GM18867 (cell line): ENCODE measurements around the gene MPP1.

Source experiments
- ATAC-seq: cut with Tn5 transposase; IDR thresholded peaks from one replicate; pipeline ENCODE4 v1.9.1; 2021; ENCODE audit warnings: mild to moderate bottlenecking, moderate library complexity; ENCODE audit not compliant: unreplicated experiment

Gene MPP1

DNA sequence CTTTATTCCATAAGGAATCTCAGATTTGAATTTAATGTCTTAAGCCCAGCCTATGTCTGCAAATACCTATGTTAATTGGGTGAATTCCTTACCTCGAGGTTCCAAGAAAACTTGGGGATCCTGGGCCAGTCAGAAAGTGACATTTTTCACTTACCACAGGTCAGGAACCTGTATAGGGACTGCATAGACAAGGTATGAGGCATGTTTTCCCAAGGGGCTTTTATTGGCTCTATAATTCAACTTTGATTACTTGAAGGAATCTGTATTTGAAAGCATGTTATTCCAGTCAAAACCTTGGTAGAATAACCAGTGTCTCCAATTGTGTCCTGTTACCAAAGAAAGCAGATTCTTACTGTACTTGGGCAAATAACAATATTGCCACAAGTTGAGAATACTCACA, 8.5 kb upstream of the MPP1 start:
- no peak for ATAC-seq

GRCh38 chrX:154812341-154813101, 7.2 kb upstream of the MPP1 start:
- ATAC-seq, result no peak

DNA sequence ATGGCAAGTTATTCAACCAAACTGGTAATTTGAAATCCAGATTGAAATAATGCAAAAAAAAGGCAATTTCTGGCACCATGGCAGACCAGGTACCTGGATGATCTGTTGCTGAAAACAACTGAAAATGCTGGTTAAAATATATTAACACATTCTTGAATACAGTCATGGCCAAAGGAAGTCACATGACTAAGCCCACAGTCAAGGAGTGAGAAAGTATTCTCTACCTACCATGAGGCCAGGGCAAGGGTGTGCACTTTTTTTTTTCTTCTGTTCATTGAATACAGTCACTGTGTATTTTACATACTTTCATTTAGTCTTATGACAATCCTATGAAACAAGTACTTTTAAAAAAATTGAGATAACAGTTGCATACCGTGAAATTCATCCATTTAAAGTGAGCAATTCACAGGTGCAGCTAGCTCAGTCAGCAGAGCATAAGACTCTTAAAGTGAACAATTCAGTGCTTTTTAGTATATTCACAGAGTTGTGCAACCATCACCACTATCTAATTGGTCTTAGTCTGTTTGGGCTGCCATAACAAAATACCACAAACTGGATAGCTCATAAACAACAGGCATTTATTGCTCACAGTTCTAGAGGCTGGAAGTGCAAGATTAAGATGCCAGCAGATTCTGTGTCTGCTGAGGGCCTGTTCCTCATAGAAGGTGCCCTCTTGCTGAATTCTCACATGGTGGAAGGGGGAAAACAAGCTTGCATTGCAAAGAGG, 4.8 kb upstream of the MPP1 start:
- no peak for ATAC-seq

GRCh38 chrX:154806837-154807501, 1.7 kb upstream of the MPP1 start:
- ATAC-seq, result no peak

- no peak for ATAC-seq
Measured at GRCh38 chrX:154805696-154806091, 409 bp upstream of the MPP1 start.

DNA sequence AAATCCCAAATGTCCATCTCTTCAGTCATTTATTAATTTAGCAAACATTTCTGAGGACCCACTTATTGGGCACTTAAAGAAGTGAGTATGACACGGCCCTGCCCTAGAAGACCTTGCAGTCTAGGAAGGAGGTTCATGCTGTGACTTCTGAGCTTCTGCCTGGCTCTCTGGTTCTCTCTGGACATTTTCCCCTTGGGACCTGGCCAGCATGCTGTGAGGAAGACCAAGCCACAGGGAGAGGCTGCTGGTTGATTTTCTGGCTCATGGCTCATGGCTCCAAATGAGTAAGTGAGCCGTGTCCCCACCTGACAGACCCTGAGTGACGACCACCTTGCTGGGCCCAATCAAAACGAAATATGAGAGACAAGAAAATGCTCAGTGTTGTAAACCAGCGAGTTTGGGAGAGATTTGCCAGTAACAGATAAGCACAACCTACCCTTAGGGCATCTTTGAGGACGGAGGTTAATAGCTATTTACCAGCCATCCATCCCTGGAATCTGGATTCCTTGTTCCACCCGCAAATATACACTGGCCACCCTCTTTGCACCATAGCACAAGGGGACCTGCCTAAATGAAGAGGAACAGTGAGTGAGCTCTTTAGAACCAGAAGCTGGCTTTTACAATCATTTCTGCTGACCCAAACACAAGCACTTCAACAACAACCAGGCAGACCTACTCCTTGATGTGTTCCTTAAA, 876 bp downstream of the MPP1 start:
- no peak for ATAC-seq

DNA sequence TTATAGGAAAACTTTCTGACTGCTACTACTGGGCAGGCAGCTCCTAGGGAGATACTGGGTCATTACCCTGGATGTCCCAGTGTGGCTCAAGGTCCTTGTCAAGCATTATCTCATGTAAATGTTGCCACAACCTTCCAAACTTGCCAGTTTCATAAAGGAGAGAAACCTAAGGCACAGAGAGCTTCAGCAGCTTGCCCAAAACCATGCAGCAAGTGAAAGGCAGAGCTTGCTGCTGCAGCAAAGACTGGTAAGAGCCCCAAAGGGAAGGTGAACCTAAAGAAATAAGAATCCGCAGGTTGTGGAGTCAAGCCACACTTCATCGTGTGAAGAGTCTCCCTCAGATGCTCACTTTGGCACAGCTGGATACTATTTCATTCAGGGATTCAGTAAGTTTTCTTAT, 2.3 kb downstream of the MPP1 start:
- no peak for ATAC-seq

DNA sequence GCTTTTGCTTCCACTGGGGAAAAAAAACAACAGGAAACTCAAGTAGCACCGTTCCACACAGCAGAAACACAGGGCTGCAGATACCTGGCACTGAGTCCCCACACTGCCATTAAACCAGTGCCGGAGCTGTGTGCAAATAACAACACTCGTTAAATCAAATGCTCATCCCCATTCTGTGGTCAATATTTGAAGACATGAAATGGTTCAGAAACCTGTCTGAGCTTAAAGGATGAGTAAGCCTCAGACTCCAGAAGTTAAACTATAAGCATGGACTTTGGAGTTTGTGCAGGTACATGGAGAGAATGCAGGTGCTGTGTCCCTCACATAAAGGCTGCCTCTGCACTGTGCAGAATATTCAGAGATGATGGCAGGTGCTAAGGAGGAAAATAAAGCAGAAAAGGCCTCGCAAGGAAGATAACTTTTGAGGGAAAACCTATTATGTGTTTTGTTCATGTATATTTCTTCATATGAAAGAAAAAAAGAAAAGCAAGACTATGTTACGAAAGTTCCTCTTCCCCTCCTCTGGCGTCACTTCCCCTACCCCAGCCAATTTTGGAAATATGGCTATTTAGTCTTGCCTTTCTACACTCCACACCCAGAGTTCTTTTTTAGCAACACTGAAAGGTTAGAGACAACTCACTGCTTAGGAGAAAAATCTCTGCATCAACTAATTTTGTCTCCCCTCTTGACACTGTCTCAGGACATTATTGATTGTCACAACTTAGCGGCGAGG, 4.6 kb downstream of the MPP1 start:
- no peak for ATAC-seq

DNA sequence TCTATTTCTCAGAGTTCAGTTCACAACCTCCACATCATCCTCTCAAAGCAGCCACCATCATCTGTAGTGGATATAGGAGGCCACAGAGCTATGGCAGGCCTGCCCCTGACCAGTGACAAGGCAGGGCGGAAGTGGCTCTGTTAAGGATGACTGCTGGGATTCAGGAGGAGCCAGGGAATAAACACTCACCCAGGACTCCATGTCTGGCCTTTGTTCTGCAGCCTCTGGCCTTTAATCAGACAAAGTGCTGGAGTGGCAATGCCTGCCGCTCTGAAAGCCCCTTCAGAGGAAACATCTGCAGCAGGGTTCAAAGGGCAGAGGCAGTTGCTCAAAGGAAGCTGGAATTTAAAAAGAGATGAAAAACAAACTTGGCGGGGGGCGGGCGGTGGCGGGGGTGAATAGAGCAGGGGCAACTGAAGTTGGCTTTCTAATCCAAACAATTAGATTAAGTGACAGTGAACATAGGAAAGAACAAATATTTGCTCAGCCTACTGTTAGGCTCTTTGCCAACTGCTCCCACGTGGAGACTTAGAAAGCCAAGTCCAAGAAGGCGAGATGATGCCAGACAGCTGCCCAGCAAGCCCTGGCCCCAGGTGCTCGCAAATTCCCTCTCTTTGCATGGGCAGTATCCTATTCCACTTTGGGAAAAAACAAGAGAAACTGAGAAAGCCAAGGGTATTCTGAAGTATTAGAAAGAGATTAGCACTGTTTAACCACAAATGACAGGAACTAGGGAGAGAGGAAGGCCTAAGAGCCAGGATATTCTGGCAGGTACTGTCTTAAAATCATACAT, 5.5 kb downstream of the MPP1 start:
- no peak for ATAC-seq

- ATAC-seq, result no peak
Measured at GRCh38 chrX:154797006-154797405, 8.3 kb downstream of the MPP1 start.

GRCh38 chrX:154795016-154795415, 10.3 kb downstream of the MPP1 start:
- no peak for ATAC-seq

DNA sequence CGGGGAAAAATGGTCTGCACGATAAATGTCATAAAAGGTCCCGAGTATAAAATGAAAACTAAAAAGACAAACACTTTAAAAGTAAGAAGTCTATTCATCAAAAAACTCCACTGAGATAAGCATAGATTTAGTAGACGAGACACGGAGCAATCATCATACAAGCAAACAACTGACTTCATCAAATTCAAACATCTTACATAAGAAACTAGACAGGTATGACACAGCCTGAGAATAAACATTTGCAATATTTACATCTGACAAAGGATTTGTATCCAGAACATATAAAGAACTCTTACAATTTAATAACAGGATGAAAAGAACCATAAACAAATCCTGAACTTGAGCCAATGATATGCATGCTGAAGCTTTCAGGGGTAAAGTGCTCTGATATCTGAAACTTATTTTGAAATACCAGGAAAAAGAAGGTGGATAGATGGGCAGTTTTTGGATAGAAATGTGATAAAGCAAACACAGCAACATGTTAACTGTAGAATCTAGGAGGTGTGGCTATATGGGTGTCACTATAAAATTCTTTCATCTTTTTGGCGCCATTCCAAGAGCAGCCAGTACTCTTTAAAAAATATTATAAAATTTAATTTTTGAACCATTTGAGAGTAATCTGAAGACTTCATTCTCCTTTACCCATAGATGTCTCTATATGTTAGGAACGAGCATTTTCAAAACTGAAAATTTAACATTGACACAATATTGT, 12.0 kb downstream of the MPP1 start:
- ATAC-seq, result no peak

DNA sequence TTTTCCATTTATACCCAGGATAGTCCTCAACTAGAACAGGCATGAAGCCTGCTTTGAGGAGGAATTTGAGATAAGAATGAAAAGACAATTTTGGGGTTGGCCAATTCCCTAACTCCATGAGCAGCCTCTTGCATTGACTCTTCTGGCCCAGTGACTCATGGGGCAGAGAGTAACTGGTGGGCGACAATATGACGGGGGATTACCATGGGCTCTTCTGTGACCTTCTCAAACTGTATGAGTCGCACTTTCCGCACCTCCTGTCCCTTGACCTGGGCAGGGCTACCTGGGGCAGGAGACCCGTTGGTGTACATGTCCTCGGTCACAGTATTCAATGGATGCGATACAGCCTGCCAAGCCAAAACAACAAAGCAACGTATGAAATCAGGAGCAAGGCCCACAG, 13.3 kb downstream of the MPP1 start:
- no peak for ATAC-seq

DNA sequence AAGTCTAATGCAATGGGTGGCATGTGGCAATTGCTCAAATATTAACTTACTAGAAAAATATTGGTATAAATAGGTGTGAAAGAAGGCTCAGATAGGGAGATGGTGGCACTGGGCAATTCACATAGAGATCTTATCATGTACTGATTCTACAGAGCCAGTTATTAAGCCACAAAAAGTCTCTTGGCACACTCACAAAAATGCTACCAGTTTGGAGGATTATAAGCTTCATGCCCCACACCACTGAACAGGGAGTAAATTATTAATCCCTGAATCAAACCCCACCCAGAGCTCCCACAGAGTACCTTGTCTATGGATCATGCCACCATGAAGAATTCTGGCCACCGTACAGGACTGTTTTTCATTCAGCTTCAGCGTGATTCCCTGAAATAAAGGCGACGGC, 13.8 kb downstream of the MPP1 start:
- ATAC-seq, result no peak

GRCh38 chrX:154785716-154786115, 19.6 kb downstream of the MPP1 start:
- no peak for ATAC-seq

DNA sequence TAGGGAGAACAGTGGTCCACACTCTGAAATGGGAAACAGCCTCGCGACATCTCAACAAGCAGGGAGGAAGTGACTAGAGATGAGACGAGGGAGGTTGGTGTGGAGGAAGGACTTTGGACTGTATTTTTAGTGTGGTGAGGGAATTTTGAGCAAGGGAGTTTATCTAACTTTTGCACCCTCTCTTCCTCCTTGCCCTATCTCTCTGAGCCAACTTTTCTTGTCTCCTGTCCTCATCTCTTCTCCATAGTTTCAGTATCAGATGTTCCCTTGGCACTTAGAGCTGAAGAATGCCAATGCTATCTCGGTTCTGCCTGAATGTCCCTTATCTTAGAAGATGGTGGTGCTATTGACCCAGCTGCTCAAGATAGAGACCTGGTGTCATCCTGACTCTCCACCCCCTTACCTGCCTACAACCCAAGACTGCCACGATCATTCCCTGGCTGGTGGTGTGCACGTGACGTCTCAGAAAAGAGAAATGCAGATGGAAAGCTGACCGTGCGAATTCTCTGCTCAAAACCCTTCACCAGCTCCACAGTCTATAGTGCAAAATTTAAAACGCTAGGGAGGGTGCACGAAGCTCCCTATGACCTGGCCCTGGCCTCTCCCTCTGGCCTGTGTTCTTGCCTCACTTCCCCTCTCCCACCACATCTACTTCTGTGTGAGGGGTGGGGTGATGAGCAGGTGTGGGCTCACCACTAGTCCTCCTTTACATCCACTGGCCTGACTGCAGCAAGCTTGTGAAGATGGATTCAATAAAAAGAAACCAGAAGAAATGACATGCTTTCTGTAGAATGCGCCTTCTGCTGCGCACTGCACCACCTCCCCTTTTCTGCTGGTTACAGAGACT, 20.9 kb downstream of the MPP1 start:
- no peak for ATAC-seq

DNA sequence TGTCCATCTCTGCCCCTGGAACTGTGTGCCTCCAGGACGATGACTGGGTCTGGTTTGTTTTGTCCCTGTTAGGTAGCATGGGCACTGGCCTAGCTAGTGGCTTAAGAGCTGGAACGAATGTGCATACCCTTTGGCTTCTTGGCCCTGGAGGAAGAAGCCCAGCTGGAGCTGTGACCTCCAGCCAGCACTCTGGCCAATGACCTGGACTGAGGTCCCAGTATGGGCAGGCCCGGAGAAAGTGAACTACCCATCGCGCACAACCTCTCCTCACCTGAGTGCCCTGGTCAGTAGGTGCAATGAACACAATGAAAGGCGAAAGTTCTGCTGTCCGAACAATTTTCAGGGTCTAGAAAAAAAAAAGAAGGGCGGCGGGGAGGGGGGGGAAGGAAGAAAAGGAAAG, 24.3 kb downstream of the MPP1 start:
- ATAC-seq, result no peak

DNA sequence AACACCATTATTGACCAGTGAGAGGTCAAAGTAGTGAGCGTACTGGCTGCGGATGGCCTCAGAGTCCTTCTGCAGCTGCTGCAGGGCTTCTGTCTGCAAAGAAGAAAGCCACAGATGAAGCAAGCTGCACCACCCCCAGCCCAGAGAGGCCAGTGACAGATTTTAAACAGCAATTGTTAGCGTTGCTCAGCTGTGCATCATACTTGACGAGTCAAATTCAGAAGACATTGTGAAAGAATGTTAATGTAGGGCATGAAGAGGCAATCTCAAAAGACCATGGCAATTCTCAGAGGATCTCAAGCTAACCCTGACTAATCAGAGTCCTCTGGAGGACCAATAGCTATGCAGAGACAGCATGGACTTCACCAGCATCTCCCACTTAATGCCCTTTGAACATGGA, 26.0 kb downstream of the MPP1 start:
- ATAC-seq, result no peak
